ENCODE results near the gene KHDC3L.

The KHDC3L gene

GRCh38 chr6:73364121-73364520, 1.7 kb downstream of the KHDC3L start:
- Histone ChIP-seq H3K9ac (ENCODE audit: low read length) (no peak overlapping the region), H2BK12ac (ENCODE audit: low read length) (no peak overlapping the region), H3K79me1 (ENCODE audit: low read length) (no peaks in the 10 kb centered on the region), H2BK5ac (ENCODE audit: low read depth, low read length, poor library complexity) (no peak overlapping the region), H3K4me1 (ENCODE audit: control insufficient read depth in 1 of 2, insufficient read depth in 2 of 2, low read length in 2 of 2) (no peaks in the 10 kb centered on the region), H4K12ac (ENCODE audit: low read depth, low read length) (no peak overlapping the region), H3K4me3 (ENCODE audit: low read depth, low read length) (no peak overlapping the region), H4K8ac (ENCODE audit: low read depth, low read length) (no peak overlapping the region), H4K91ac (ENCODE audit: low read depth, low read length) (no peak overlapping the region), H3K18ac (ENCODE audit: low read length) (no peak overlapping the region), H3K23ac (ENCODE audit: low read length) (no peak overlapping the region), H3K27me3 (ENCODE audit: insufficient read depth, low read length) (peaks cover 2% of the 10 kb centered on the region), H3K4ac (ENCODE audit: low read depth, low read length) (no peak overlapping the region), H3K36me3 (ENCODE audit: control insufficient read depth in 1 of 2, insufficient read depth in 2 of 2, low read length in 2 of 2) (no peaks in the 10 kb centered on the region), H3K14ac (ENCODE audit: low read length) (no peak overlapping the region), H2BK120ac (ENCODE audit: insufficient read depth, low read length, poor library complexity) (no peak overlapping the region), H3K27ac (ENCODE audit: low read depth, low read length) (no peak overlapping the region), H3K79me2 (ENCODE audit: control insufficient read depth, insufficient read depth, low read length, poor library complexity) (no peaks in the 10 kb centered on the region), H2AK5ac (ENCODE audit: low read length) (no peak overlapping the region), H3K4me2 (ENCODE audit: low read length) (no peak overlapping the region), H3K9me3 (ENCODE audit: insufficient read depth, low read depth, low read length) (peaks cover 4% of the 10 kb centered on the region), H2AFZ (ENCODE audit: insufficient read depth, low read length, poor library complexity) (no peak overlapping the region)
- no peak for DNase-seq
- no CpG with 5 or more reads among the region's 14 CpGs for WGBS (ENCODE audit: extremely low coverage, insufficient coverage, insufficient read length)

DNA sequence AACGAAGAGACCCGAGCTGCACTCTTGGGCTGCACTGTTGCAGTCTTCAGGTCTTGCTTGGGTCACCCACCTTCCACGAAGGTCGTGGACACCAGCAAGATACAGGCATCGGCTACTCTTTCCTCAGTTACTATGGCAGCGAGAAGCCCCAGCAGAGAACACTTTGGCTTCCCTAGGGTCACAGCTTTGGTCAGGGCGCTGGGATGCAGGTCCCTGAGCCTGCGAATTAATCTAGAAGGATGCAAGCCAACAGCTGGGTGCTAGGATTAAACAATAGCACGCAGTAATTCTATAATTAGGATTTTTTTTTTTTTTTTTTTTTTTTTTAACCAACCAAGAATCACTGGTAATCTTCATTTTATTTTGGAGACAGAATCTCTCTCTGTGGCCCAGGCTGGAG, 2.1 kb downstream of the KHDC3L start:
- H4K91ac ChIP-seq (ENCODE audit: low read depth, low read length), result no peak overlapping the region
- DNase-seq, result no peak
- H3K4me1 ChIP-seq (ENCODE audit: control insufficient read depth in 1 of 2, insufficient read depth in 2 of 2, low read length in 2 of 2), result no peaks in the 10 kb centered on the region
- H4K12ac ChIP-seq (ENCODE audit: low read depth, low read length), result no peak overlapping the region
- H3K79me2 ChIP-seq (ENCODE audit: control insufficient read depth, insufficient read depth, low read length, poor library complexity), result no peaks in the 10 kb centered on the region
- H2BK120ac ChIP-seq (ENCODE audit: insufficient read depth, low read length, poor library complexity), result no peak overlapping the region
- H2AFZ ChIP-seq (ENCODE audit: insufficient read depth, low read length, poor library complexity), result no peak overlapping the region
- H3K4me3 ChIP-seq (ENCODE audit: low read depth, low read length), result no peak overlapping the region
- H3K4me2 ChIP-seq (ENCODE audit: low read length), result no peak overlapping the region
- H3K23ac ChIP-seq (ENCODE audit: low read length), result no peak overlapping the region
- no peak overlapping the region for H3K14ac ChIP-seq (ENCODE audit: low read length)
- H3K36me3 ChIP-seq (ENCODE audit: control insufficient read depth in 1 of 2, insufficient read depth in 2 of 2, low read length in 2 of 2), result no peaks in the 10 kb centered on the region
- no CpG with 5 or more reads among the region's 9 CpGs for WGBS (ENCODE audit: extremely low coverage, insufficient coverage, insufficient read length)
- H3K18ac ChIP-seq (ENCODE audit: low read length), result no peak overlapping the region
- no peak overlapping the region for H2BK5ac ChIP-seq (ENCODE audit: low read depth, low read length, poor library complexity)
- no peaks in the 10 kb centered on the region for H3K79me1 ChIP-seq (ENCODE audit: low read length)
- no peak overlapping the region for H4K8ac ChIP-seq (ENCODE audit: low read depth, low read length)
- no peak overlapping the region for H2BK12ac ChIP-seq (ENCODE audit: low read length)
- no peak overlapping the region for H3K4ac ChIP-seq (ENCODE audit: low read depth, low read length)
- no peak overlapping the region for H3K9ac ChIP-seq (ENCODE audit: low read length)
- peaks cover 4% of the 10 kb centered on the region for H3K9me3 ChIP-seq (ENCODE audit: insufficient read depth, low read depth, low read length)
- no peak overlapping the region for H3K27ac ChIP-seq (ENCODE audit: low read depth, low read length)
- no peak overlapping the region for H2AK5ac ChIP-seq (ENCODE audit: low read length)
- peaks cover 2% of the 10 kb centered on the region for H3K27me3 ChIP-seq (ENCODE audit: insufficient read depth, low read length)

GRCh38 chr6:73367761-73368355, 5.4 kb downstream of the KHDC3L start:
- Histone ChIP-seq H2AK5ac (ENCODE audit: low read length) (no peak overlapping the region), H3K18ac (ENCODE audit: low read length) (no peak overlapping the region), H3K14ac (ENCODE audit: low read length) (no peak overlapping the region), H4K91ac (ENCODE audit: low read depth, low read length) (no peak overlapping the region), H3K36me3 (ENCODE audit: control insufficient read depth in 1 of 2, insufficient read depth in 2 of 2, low read length in 2 of 2) (no peaks in the 10 kb centered on the region), H3K4me3 (ENCODE audit: low read depth, low read length) (no peak overlapping the region), H3K79me2 (ENCODE audit: control insufficient read depth, insufficient read depth, low read length, poor library complexity) (no peaks in the 10 kb centered on the region), H3K27me3 (ENCODE audit: insufficient read depth, low read length) (peaks cover 2% of the 10 kb centered on the region), H3K79me1 (ENCODE audit: low read length) (no peaks in the 10 kb centered on the region), H3K27ac (ENCODE audit: low read depth, low read length) (no peak overlapping the region), H3K4me2 (ENCODE audit: low read length) (no peak overlapping the region), H2BK12ac (ENCODE audit: low read length) (no peak overlapping the region), H4K8ac (ENCODE audit: low read depth, low read length) (no peak overlapping the region), H4K12ac (ENCODE audit: low read depth, low read length) (no peak overlapping the region), H3K9ac (ENCODE audit: low read length) (no peak overlapping the region), H3K4ac (ENCODE audit: low read depth, low read length) (no peak overlapping the region), H3K9me3 (ENCODE audit: insufficient read depth, low read depth, low read length) (peaks cover 10% of the 10 kb centered on the region), H3K4me1 (ENCODE audit: control insufficient read depth in 1 of 2, insufficient read depth in 2 of 2, low read length in 2 of 2) (no peaks in the 10 kb centered on the region), H2BK5ac (ENCODE audit: low read depth, low read length, poor library complexity) (no peak overlapping the region), H2AFZ (ENCODE audit: insufficient read depth, low read length, poor library complexity) (no peak overlapping the region), H3K23ac (ENCODE audit: low read length) (no peak overlapping the region), H2BK120ac (ENCODE audit: insufficient read depth, low read length, poor library complexity) (no peak overlapping the region)
- DNase-seq, result no peak
- WGBS (ENCODE audit: extremely low coverage, insufficient coverage, insufficient read length), result no CpG with 5 or more reads among the region's 16 CpGs

DNA sequence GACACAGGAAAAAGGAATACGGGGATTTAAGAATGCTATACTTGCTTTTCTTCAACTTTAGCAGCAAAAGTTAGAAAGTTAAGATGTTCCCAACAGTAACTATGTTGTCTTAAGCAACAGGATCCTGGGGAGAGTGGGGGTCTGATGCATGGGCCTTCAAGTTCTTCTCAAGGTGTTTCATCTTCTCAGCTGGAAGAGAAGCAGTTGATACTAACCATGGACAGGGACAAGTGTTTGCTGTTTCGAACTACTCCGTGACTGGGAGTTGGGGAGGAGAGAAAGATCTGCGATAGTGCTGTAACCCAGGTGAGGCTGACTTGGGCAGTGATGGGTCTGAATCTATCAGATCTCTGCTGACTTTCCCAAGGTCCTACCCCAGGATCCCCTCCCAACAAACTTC, 6.2 kb downstream of the KHDC3L start:
- H3K79me2 ChIP-seq (ENCODE audit: control insufficient read depth, insufficient read depth, low read length, poor library complexity), result no peaks in the 10 kb centered on the region
- no peak overlapping the region for H3K4ac ChIP-seq (ENCODE audit: low read depth, low read length)
- no peak overlapping the region for H4K91ac ChIP-seq (ENCODE audit: low read depth, low read length)
- H3K23ac ChIP-seq (ENCODE audit: low read length), result no peak overlapping the region
- H4K8ac ChIP-seq (ENCODE audit: low read depth, low read length), result no peak overlapping the region
- no peak overlapping the region for H2AK5ac ChIP-seq (ENCODE audit: low read length)
- no peaks in the 10 kb centered on the region for H3K36me3 ChIP-seq (ENCODE audit: control insufficient read depth in 1 of 2, insufficient read depth in 2 of 2, low read length in 2 of 2)
- H3K4me2 ChIP-seq (ENCODE audit: low read length), result no peak overlapping the region
- H4K12ac ChIP-seq (ENCODE audit: low read depth, low read length), result no peak overlapping the region
- no peak overlapping the region for H3K27ac ChIP-seq (ENCODE audit: low read depth, low read length)
- peaks cover 2% of the 10 kb centered on the region for H3K27me3 ChIP-seq (ENCODE audit: insufficient read depth, low read length)
- H3K9me3 ChIP-seq (ENCODE audit: insufficient read depth, low read depth, low read length), result peaks cover 10% of the 10 kb centered on the region
- no peak overlapping the region for H2BK5ac ChIP-seq (ENCODE audit: low read depth, low read length, poor library complexity)
- H2AFZ ChIP-seq (ENCODE audit: insufficient read depth, low read length, poor library complexity), result no peak overlapping the region
- no peak overlapping the region for H3K4me3 ChIP-seq (ENCODE audit: low read depth, low read length)
- no peak overlapping the region for H3K14ac ChIP-seq (ENCODE audit: low read length)
- no peaks in the 10 kb centered on the region for H3K79me1 ChIP-seq (ENCODE audit: low read length)
- no peak for DNase-seq
- no peak overlapping the region for H2BK12ac ChIP-seq (ENCODE audit: low read length)
- H2BK120ac ChIP-seq (ENCODE audit: insufficient read depth, low read length, poor library complexity), result no peak overlapping the region
- no peak overlapping the region for H3K9ac ChIP-seq (ENCODE audit: low read length)
- no CpG with 5 or more reads among the region's 4 CpGs for WGBS (ENCODE audit: extremely low coverage, insufficient coverage, insufficient read length)
- no peak overlapping the region for H3K18ac ChIP-seq (ENCODE audit: low read length)
- no peaks in the 10 kb centered on the region for H3K4me1 ChIP-seq (ENCODE audit: control insufficient read depth in 1 of 2, insufficient read depth in 2 of 2, low read length in 2 of 2)
